ENCODE results near the gene DICER1.

DICER1 gene

DNA sequence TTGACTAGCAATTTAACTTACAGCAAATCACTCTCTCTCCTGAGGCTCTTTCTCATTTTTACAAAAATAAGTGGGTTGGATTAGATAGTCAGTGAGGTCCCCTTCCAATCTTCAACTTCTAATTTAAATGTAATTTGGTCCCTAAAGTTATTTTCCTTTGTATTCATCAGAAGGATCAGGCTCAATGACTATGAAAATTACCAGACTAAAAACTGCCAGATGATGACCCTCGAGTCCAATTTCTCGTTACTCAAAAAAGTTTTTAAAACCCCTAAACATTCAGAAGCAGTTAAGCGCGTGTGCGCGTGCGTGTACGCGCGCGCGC, 34.7 kb downstream of the DICER1 start:
- DNase-seq, result no peak

DNA sequence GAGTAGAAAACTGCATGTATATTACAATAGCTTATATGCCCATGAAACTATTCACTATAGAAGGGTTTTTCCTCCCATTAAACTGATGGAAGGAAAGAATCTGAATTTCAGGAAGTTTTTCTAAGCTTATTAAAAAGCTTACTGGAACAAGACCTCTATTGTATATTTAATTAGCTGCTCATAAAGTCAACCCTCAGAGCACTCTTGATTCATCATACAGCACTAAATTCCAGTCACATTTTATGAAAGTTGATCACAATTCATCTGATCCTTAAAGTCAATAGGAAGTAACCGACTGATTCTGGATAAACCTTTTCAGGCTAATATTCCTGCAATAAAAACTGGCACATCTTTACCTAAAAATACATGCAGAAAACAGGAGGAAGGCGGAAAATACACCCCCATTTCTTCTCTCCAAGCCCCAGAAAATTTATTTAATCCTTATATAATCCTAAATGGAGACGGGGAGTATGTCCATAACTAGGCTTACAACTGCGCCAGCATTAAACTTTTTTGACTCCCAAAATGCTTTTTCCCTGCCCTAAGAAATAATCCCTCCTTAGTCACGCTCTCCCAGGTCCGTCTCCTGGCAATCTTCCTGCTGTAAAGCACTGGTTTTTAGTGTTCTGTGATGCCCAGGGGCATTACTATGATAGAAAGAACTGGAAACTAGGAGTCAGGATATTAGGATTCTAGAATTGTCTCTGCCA, 35.3 kb downstream of the DICER1 start:
- DNase-seq, result no peak

GRCh38 chr14:95119336-95119735, 38.0 kb downstream of the DICER1 start:
- DNase-seq, result no peak

DNA sequence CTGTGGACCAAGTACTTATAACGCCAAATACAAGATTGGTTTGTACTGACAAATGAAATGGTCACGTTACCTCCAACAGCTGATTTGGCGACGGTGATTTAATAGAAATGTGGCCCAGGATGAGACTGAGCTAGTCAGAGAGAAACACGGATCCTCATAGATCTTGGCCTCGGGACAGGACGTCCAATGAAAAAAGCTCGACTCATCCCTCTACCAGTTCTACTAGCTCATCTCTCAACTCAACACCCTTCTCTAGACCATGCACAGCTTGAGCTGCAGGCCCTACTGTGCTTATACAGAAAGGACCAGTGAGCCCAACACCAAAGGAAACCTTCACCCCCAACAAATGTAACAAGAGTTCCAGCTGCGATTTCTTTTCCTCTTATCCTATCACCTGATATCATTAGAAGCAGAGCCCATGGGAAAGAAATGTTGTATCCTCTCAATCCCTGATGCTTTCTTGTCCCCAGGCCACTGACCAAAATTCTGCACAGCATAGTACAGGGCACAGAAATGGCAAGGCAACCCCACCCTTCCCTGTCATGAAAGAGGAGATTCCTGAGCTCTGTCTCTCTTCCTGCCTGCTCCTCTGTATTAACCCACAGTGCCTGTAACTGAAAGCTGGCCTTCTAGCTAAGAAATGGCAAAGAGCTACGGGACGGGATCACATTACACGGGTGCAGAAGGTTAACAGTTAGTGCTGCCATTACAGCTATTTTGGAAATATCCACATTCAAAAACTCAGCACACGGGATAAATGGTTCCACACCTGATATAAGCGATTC, 39.2 kb downstream of the DICER1 start:
- no peak for DNase-seq

DNA sequence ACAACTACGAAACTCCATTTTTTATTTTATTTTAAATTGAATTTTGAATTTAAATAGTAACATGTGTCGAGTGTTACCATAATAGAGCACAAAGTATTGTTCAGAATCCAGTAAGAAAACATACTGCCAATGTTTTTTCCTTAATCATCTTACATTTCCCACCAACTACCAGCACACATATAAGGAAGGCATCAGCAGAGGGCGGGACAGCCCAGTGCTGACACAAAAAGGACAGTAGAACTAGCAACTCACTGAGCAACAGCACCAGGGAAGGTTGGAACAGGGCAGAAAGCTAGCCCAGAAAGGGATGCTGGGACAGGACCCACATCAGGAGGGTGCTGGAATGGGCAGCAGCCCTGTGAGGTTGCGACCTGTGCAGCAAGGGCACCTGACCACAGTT, 43.9 kb downstream of the DICER1 start:
- no peak for DNase-seq

DNA sequence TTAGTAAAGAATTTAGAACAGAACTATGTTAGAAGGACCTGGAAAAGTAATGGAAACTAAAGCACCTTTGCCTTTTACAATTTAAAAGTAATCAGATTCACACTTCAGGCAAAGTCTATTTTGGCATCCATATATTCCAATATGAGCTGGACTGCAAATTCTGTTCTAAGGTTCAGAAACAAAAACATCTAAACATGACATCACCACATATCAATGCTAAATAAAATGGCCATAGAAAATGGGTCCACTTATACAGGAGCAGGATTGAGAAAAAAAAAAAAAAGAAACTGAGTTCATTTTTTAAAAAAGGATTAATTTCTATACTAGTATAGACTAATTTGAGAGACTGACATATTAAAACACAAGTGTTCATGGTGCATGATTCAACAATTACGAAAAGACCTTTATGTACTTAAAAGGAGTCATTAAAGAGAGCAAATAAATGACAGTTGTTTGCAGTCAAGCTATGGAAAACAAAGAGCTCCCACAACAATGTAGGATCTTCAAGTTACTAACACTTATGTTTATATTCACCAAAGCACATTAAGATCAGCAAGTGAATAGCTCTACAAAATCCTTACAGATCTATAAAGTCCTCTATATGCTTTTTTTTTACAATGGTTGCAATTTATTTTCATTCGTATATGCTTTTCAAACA, 45.7 kb downstream of the DICER1 start:
- DNase-seq, result no peak

GRCh38 chr14:95110178-95110577, 47.2 kb downstream of the DICER1 start:
- no peak for DNase-seq

- DNase-seq, result no peak
These were observed 49.6 kb downstream of the DICER1 start for GRCh38 chr14:95107711-95108110.

GRCh38 chr14:95106971-95107370, 50.4 kb downstream of the DICER1 start:
- DNase-seq, result no peak

DNA sequence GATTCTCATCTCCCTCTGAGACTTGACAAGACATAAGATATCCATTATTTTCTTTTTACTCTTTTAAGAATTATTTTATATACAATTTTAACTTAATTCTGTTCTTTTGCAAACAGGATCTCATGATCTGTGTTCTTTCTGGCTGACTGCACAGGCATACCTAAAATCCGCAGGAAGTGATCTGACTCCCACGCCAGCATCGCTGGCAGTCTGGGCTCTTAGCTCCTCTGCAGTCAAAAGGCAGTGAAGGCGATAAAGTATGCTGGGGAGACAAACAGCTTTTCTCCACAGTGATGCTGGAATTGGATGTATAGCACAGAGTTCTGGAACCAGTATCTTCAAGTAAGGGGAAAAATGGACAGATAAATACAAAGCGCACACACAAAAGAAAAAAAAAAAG, 52.4 kb downstream of the DICER1 start:
- DNase-seq, result no peak

GRCh38 chr14:95102680-95103044, 54.7 kb downstream of the DICER1 start:
- no peak for DNase-seq

GRCh38 chr14:95101736-95102679, 55.3 kb downstream of the DICER1 start:
- no peak for DNase-seq

- DNase-seq, result peak; percentile 11 to 21
These were observed 58.2 kb downstream of the DICER1 start for GRCh38 chr14:95098984-95099599.

GRCh38 chr14:95097385-95097784, 59.9 kb downstream of the DICER1 start:
- no peak for DNase-seq

DNA sequence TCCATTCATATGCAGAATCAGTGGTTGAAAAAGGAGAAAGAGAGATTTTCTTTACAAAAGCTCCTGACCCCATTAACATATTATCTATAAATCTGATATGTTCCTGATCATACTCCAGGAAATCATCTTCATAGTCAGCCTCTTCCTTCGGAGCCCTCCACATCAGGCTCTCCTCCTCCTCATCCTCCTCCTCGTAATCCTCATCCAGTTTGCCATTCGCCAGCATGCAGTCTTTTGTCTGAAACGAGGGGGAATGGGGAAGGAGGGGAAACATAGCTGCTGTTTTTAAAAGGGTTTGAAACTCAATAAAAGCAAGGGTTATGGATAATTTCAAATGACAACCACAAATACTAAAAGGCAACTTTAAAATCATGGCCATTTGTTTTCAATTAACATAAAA, 60.9 kb downstream of the DICER1 start:
- DNase-seq, result no peak

DNA sequence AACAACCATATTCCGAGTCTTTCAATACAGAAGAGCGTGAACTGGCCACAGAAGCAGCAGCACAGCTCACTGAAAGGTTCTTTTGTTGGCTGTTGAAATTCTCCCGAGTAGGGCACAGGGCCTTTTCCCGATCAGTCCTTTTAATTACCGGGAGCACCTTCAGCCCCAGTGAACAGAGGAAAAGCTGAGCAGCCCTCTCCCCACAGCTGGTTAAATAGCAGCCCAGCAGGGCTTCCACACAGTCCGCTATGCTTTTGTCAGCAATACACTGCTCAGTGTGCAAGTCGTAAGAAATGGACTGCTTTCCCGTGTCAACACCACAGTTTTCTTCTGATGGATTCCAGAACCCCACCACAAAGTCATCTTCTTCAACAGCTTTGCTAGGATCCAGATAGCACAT, 61.3 kb downstream of the DICER1 start:
- DNase-seq, result no peak

- no peak for DNase-seq
These were observed 64.6 kb downstream of the DICER1 start for GRCh38 chr14:95092723-95093122.

DNA sequence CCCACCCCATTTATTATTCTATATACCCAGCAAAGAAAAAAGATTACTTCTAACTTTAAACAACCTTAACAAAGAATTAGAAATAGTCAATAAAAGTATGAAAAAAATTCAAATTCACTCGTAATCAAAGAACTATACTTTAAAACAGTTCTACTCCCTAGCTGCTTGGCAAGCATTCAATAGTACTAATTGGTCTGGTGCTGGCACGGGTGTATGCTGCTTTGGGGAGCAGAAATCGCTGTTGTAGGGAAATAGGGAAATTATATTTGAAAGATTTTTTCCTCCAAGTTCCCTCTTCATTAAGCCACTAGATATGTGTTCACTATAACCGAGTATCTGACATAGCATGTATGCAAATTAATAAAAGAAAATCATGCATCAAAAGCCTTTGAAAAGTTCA, 65.7 kb downstream of the DICER1 start:
- no peak for DNase-seq

DNA sequence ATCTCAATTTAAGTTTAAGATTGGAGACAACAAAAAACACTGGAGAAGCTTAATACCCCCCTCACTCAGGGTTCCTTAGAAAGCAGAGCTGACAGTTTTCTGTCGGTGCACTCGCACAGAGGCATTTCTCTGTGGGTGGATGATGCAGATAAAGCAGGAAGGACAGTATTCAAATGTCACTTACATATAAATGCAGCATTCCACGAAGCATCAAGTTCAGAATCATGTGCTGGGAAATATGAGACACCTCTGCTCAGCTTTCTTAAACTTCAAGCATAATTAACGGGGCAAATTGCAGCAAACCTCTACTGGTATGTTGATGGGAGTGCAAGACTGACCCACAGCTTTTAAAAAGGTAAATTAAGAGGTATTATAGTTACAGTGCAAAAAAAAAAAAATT, 68.7 kb downstream of the DICER1 start:
- no peak for DNase-seq

DNA sequence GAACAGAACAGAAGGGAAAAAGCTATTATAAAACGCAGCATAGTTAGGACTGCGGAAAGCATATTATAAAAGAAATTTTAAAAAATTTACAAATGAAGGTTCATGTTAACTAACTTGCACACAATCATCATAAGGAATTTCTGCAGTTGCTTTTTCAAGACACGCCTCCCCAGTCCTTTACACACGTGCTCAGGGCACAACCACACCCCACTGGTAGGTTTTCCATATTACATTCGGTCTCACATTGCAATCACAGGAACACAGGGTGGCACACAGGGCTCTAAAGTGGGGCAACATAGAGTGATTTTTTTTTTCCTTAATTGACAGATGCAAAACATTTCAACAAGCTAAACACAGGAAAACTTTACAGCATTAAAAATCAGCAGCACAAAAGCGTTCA, 69.7 kb downstream of the DICER1 start:
- DNase-seq, result no peak

DNA sequence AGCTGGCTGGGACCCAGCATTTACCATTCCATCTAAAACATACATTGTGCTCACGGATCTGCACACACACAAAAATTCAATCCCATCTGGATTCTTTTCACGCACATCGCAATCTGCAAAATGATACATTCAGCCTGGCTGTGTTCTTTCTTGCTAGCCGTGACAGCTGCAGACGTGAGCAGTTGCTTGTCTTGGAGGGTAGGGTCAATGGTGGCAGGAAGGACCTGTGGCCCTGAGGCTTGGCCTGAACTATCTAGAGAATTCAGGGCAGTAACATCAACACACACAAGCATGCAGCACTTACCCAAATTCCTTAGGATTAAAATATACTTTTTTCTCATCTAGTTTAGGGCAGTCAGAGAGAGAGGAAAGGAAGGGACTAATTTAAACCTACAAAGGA, 72.0 kb downstream of the DICER1 start:
- no peak for DNase-seq

- no peak for DNase-seq
These were observed 78.5 kb downstream of the DICER1 start for GRCh38 chr14:95078867-95079266.

DNA sequence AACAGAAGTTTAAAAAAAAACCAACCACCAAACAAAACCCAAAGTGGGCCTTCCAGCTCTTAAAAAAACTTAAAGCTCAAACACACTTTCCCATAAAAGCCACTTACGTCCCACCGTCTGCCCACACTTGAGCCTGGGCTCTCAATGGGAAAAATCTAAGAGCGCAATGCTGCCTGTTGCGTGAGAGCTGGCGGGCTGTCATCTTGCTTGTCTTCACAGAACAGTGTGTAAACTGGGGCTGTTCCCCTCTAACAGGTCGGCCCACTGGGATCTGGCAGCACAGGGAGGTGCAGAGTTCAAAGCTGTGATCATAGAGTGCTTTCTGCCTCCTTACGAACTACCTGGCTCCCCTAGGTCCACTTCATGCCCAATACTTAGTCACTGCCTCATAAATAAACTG, 80.0 kb downstream of the DICER1 start:
- no peak for DNase-seq

Data from AML-193 (cell line).